SK-N-SH (cell line): ENCODE measurements around the gene PBX1. TPM values are rescaled to one million over a fixed set of nuclear protein-coding genes. Genes with fewer than 3 reads are reported as not detected.

ENCODE experiments used
- CTCF ChIA-PET: fragments of 300-600, 350-600 bp; formaldehyde crosslinking; extraction: SDS; loops from one replicate; lab custom pipeline; 2021; lab: Yijun Ruan, JAX
- POLR2A ChIA-PET: fragments of 350-600 bp; sonication (Branson Sonifier 250); formaldehyde crosslinking; extraction: SDS; loops from one replicate; lab custom pipeline; 2020; ENCODE audit warnings: antibody characterized with exemption, inconsistent platforms; lab: Yijun Ruan, JAX
- DNase-seq: peaks from one replicate; pipeline ENCODE4 v3.0.0; 2012
- H2AFZ ChIP-seq: fragments of 200-600 bp; sonication (generic); 2 replicates; pipeline ENCODE4 v1.8.1; 2016; ENCODE audit warnings: antibody characterized with exemption, mild to moderate bottlenecking, low read depth
- H3F3A ChIP-seq: fragments of 200-600 bp; sonication (generic); replicated peaks from 2 replicates; pipeline ENCODE3; 2016; ENCODE audit warnings: antibody characterized with exemption, mild to moderate bottlenecking; ENCODE audit not compliant: insufficient read depth
- H3K27ac ChIP-seq, 2 experiments: fragments of 200-500 bp in 1 of 2; fragments of 200-600 bp in 1 of 2; sonication (Bioruptor generic) in 1 of 2; sonication (generic), shearing (Covaris generic) in 1 of 2; 2 replicates each; pipeline versions ENCODE4 v1.5.1 to v1.6.1; 2014 to 2016; ENCODE audit warnings: low read depth in 2 of 2, inconsistent platforms in 1 of 2, low read length in 1 of 2, mild to moderate bottlenecking in 1 of 2, mixed read lengths in 1 of 2
- H3K27me3 ChIP-seq: fragments of 200-600 bp; sonication (generic), shearing (Covaris generic); 2 replicates; pipeline ENCODE4 v1.6.1; 2016; ENCODE audit warnings: mixed run types; ENCODE audit not compliant: insufficient read depth
- H3K36me3 ChIP-seq, 2 experiments: fragments of 200-500 bp in 1 of 2; fragments of 200-600 bp in 1 of 2; sonication (Bioruptor generic) in 1 of 2; sonication (generic) in 1 of 2; replicated peaks in 1 of 2; 2 replicates each; pipeline versions ENCODE3 to v1.5.1; 2014 to 2016; ENCODE audit warnings: low read length in 1 of 2, mild to moderate bottlenecking in 1 of 2; ENCODE audit not compliant: insufficient read depth in 2 of 2, control insufficient read depth in 1 of 2
- H3K4me1 ChIP-seq, 2 experiments: fragments of 200-500 bp in 1 of 2; fragments of 200-600 bp in 1 of 2; sonication (Bioruptor generic) in 1 of 2; sonication (generic), shearing (Covaris generic) in 1 of 2; 2 replicates each; pipeline versions ENCODE4 v1.5.1 to v1.6.1; 2014 to 2016; ENCODE audit warnings: low read depth in 1 of 2, low read length in 1 of 2, mixed run types in 1 of 2; ENCODE audit not compliant: insufficient read depth in 2 of 2, control insufficient read depth in 1 of 2
- H3K4me2 ChIP-seq: fragments of 200-600 bp; sonication (generic), shearing (Covaris generic); 2 replicates; pipeline ENCODE4 v1.6.1; 2017; ENCODE audit warnings: mixed run types
- H3K4me3 ChIP-seq, 2 experiments: fragments of 200-500 bp in 1 of 2; fragments of 200-600 bp in 1 of 2; sonication (Bioruptor generic) in 1 of 2; sonication (generic), shearing (Covaris generic) in 1 of 2; 2 replicates each; pipeline versions ENCODE4 v1.5.1 to v1.8.1; 2014 to 2016; ENCODE audit warnings: low read depth in 2 of 2, inconsistent platforms in 1 of 2, low read length in 1 of 2, mild to moderate bottlenecking in 1 of 2, mixed read lengths in 1 of 2, moderate library complexity in 1 of 2
- H3K79me2 ChIP-seq: fragments of 200-600 bp; sonication (generic); 2 replicates; pipeline ENCODE4 v1.8.1; 2017; ENCODE audit warnings: mild to moderate bottlenecking; ENCODE audit not compliant: insufficient read depth
- H3K9ac ChIP-seq: fragments of 200-600 bp; sonication (generic); 2 replicates; pipeline ENCODE4 v1.6.1; 2017; ENCODE audit warnings: mixed run types
- H3K9me2 ChIP-seq: fragments of 200-600 bp; sonication (generic); 2 replicates; pipeline ENCODE4 v1.6.1; 2017; ENCODE audit warnings: mixed run types
- H3K9me3 ChIP-seq: fragments of 200-600 bp; sonication (generic); 2 replicates; pipeline ENCODE4 v1.6.1; 2017; ENCODE audit warnings: mixed run types, mild to moderate bottlenecking, moderate library complexity
- H4K20me1 ChIP-seq: fragments of 200-600 bp; sonication (generic); 2 replicates; pipeline ENCODE4 v1.6.1; 2017; ENCODE audit warnings: mild to moderate bottlenecking, mixed run types; ENCODE audit not compliant: insufficient read depth
- CHD2 ChIP-seq: fragments of 150-350 bp; IDR thresholded peaks from 2 replicates; pipeline ENCODE4 v1.6.1; 2018; ENCODE audit warnings: low read length; ENCODE audit not compliant: partially characterized antibody
- ELF1 ChIP-seq: IDR thresholded peaks from 2 replicates; pipeline ENCODE4 v1.4.0; 2012
- EP300 ChIP-seq, 2 experiments: IDR thresholded peaks; 2 replicates each; pipeline versions ENCODE4 v1.4.0 to v1.6.1; 2012; ENCODE audit warnings: borderline replicate concordance in 1 of 2, low read depth in 1 of 2, low read length in 1 of 2
- FOSL2 ChIP-seq: IDR thresholded peaks from 2 replicates; pipeline ENCODE4 v1.4.0; 2012; ENCODE audit warnings: low read depth, mild to moderate bottlenecking, moderate library complexity, borderline replicate concordance
- FOXJ3 ChIP-seq: sonication (generic); formaldehyde crosslinking; IDR thresholded peaks from 2 replicates; pipeline ENCODE4 v1.5.1; 2020; ENCODE audit warnings: mild to moderate bottlenecking, missing genetic modification reagents
- GABPA ChIP-seq: IDR thresholded peaks from 2 replicates; pipeline ENCODE4 v1.4.0; 2012; ENCODE audit warnings: low read depth, mild to moderate bottlenecking
- GATA2 ChIP-seq: sonication (generic); formaldehyde crosslinking; IDR thresholded peaks from 2 replicates; pipeline ENCODE4 v1.5.0; 2020; ENCODE audit warnings: mild to moderate bottlenecking, missing genetic modification reagents
- JUND ChIP-seq: IDR thresholded peaks from 2 replicates; pipeline ENCODE4 v1.4.0; 2012
- MXI1 ChIP-seq: IDR thresholded peaks from 2 replicates; pipeline ENCODE4 v1.6.1; 2012; ENCODE audit warnings: mild to moderate bottlenecking, low read depth, low read length, improper control_type of control experiment
- NFIC ChIP-seq: IDR thresholded peaks from 2 replicates; pipeline ENCODE4 v1.4.0; 2012; ENCODE audit warnings: borderline replicate concordance
- POLR2AphosphoS5 ChIP-seq: IDR thresholded peaks from 2 replicates; pipeline ENCODE4 v1.6.1; 2012; ENCODE audit warnings: low read depth, low read length
- RCOR1 ChIP-seq: fragments of 150-350 bp; IDR thresholded peaks from 2 replicates; pipeline ENCODE4 v1.6.1; 2017; ENCODE audit warnings: antibody characterized with exemption, low read length
- RFX5 ChIP-seq: IDR thresholded peaks from 2 replicates; pipeline ENCODE4 v1.6.1; 2012; ENCODE audit warnings: mild to moderate bottlenecking, improper control_type of control experiment, low read length
- RXRA ChIP-seq: IDR thresholded peaks from 2 replicates; pipeline ENCODE4 v1.4.0; 2012; ENCODE audit warnings: low read depth, mild to moderate bottlenecking, borderline replicate concordance
- SIN3A ChIP-seq: IDR thresholded peaks from 2 replicates; pipeline ENCODE4 v1.6.1; 2012; ENCODE audit warnings: low read depth, mild to moderate bottlenecking, low read length, moderate library complexity, borderline replicate concordance
- SMC3 ChIP-seq: IDR thresholded peaks from 2 replicates; pipeline ENCODE4 v1.6.1; 2012; ENCODE audit warnings: low read depth, low read length, improper control_type of control experiment
- TAF1 ChIP-seq: IDR thresholded peaks from 2 replicates; pipeline ENCODE4 v1.6.1; 2012; ENCODE audit warnings: low read depth, mild to moderate bottlenecking, low read length, moderate library complexity, borderline replicate concordance
- YY1 ChIP-seq: IDR thresholded peaks from 2 replicates; pipeline ENCODE4 v1.4.0; 2012; ENCODE audit warnings: low read depth, mild to moderate bottlenecking
- WGBS: methylation state at CpG from one replicate; pipeline ENCODE4 v1.1.6; 2017; ENCODE audit warnings: low lambda C conversion rate; 5-methylcytosine and 5-hydroxymethylcytosine counted together
- polyA plus RNA-seq, 3 experiments: library from polyadenylated mRNA; depleted of rRNA; stranded (reverse); fragments of >200 nt; gene quantifications; 2 replicates each; pipeline ENCODE4 v1.2.3, GENCODE V29; 2012
- TF ChIP-seq, protein P1 (sequence below): IDR thresholded peaks from 2 replicates; pipeline ENCODE4; 2012
- TF ChIP-seq, protein P2 (sequence below): IDR thresholded peaks from 2 replicates; pipeline ENCODE4 v1.6.1; 2012; ENCODE audit warnings: mild to moderate bottlenecking, low read depth, low read length, moderate library complexity
- TF ChIP-seq, protein P3 (sequence below): IDR thresholded peaks from 2 replicates; pipeline ENCODE4 v1.4.0; 2012; ENCODE audit warnings: low read depth, borderline replicate concordance

PBX1 gene
- polyA plus RNA-seq, 1 of the 3 experiments (the other 2 are of a cell fraction): 27.0 TPM

DNA sequence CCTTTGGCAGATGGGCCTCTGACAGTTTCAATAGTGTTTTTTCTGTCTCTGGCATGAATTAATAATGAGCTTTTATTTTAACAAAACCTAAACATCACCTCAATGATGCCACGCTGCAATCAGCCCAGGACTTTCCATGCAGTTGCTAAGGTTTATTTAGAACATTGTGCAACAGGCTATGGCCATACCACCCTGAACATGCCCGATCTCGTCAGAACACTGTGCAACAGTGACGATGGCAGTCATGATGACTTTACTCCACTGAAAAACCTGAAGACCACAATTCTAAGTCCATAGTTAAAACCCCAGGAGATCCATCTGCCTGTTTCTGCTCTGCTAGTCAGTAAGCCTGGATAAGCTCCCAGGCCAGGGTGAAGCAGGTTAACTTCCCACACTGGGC lies 310.0 kb downstream of the PBX1 start (continued):
- TF ChIP-seq FOXJ3: no peak
- no peak for TF ChIP-seq POLR2AphosphoS5
- no peak for TF ChIP-seq SMC3
- TF ChIP-seq CHD2: no peak
- TF ChIP-seq YY1: no peak
- no peak for TF ChIP-seq RFX5
- no peak for TF ChIP-seq ELF1
- no peak for TF ChIP-seq RCOR1
- no peak for TF ChIP-seq TAF1
- TF ChIP-seq MXI1: no peak

DNA sequence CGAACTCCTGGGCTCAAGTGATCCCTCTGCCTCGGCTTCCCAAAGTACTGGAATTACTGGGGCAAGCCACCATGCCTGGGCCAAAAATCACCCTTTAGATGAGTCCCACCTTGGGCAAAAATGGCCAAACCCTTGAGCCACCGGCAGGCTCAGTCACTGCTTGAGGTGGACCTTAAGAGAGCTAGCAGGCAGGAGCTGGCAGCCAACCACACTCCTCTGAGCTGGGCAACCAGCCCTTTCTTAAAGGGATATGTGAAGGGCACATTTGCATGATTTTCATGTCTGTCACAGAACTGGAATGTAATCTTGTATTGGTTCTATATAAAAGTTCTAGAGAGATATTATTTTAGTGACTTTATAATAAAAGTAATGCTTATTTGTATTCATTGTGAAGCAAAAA lies 316.5 kb downstream of the PBX1 start:
- H3K9me2 ChIP-seq: no peaks in the 10 kb centered on the region
- H3K9me3 ChIP-seq: no peaks in the 10 kb centered on the region
- H3K9ac ChIP-seq: no peak overlapping the region
- H3K36me3 ChIP-seq: no peaks in the 10 kb centered on the region
- WGBS: 67% methylated on average over 1 of the region's 3 CpGs
- ChIA-PET POLR2A (no interaction called here), CTCF (no interaction called here)
- H3K4me2 ChIP-seq: no peak overlapping the region
- H3K4me1 ChIP-seq: peaks cover 0 to 3% of the 10 kb centered on the region in 2 experiments; a peak in 1 of 4 replicates
- no peak overlapping the region for H3K4me3 ChIP-seq
- no peaks in the 10 kb centered on the region for H4K20me1 ChIP-seq
- H3K27me3 ChIP-seq: no peaks in the 10 kb centered on the region
- no peak for DNase-seq
- H3K27ac ChIP-seq: no peak overlapping the region
- no peak for TF ChIP-seq JUND
- no peak for TF ChIP-seq RCOR1
- TF ChIP-seq, protein P1, sequence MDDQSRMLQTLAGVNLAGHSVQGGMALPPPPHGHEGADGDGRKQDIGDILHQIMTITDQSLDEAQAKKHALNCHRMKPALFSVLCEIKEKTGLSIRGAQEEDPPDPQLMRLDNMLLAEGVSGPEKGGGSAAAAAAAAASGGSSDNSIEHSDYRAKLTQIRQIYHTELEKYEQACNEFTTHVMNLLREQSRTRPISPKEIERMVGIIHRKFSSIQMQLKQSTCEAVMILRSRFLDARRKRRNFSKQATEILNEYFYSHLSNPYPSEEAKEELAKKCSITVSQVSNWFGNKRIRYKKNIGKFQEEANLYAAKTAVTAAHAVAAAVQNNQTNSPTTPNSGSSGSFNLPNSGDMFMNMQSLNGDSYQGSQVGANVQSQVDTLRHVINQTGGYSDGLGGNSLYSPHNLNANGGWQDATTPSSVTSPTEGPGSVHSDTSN: no peak
- no peak for TF ChIP-seq FOSL2
- TF ChIP-seq GATA2: no peak
- TF ChIP-seq NFIC: no peak
- TF ChIP-seq, protein P2, sequence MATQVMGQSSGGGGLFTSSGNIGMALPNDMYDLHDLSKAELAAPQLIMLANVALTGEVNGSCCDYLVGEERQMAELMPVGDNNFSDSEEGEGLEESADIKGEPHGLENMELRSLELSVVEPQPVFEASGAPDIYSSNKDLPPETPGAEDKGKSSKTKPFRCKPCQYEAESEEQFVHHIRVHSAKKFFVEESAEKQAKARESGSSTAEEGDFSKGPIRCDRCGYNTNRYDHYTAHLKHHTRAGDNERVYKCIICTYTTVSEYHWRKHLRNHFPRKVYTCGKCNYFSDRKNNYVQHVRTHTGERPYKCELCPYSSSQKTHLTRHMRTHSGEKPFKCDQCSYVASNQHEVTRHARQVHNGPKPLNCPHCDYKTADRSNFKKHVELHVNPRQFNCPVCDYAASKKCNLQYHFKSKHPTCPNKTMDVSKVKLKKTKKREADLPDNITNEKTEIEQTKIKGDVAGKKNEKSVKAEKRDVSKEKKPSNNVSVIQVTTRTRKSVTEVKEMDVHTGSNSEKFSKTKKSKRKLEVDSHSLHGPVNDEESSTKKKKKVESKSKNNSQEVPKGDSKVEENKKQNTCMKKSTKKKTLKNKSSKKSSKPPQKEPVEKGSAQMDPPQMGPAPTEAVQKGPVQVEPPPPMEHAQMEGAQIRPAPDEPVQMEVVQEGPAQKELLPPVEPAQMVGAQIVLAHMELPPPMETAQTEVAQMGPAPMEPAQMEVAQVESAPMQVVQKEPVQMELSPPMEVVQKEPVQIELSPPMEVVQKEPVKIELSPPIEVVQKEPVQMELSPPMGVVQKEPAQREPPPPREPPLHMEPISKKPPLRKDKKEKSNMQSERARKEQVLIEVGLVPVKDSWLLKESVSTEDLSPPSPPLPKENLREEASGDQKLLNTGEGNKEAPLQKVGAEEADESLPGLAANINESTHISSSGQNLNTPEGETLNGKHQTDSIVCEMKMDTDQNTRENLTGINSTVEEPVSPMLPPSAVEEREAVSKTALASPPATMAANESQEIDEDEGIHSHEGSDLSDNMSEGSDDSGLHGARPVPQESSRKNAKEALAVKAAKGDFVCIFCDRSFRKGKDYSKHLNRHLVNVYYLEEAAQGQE: no peak
- TF ChIP-seq POLR2AphosphoS5: no peak
- TF ChIP-seq MXI1: no peak
- TF ChIP-seq, protein P3, sequence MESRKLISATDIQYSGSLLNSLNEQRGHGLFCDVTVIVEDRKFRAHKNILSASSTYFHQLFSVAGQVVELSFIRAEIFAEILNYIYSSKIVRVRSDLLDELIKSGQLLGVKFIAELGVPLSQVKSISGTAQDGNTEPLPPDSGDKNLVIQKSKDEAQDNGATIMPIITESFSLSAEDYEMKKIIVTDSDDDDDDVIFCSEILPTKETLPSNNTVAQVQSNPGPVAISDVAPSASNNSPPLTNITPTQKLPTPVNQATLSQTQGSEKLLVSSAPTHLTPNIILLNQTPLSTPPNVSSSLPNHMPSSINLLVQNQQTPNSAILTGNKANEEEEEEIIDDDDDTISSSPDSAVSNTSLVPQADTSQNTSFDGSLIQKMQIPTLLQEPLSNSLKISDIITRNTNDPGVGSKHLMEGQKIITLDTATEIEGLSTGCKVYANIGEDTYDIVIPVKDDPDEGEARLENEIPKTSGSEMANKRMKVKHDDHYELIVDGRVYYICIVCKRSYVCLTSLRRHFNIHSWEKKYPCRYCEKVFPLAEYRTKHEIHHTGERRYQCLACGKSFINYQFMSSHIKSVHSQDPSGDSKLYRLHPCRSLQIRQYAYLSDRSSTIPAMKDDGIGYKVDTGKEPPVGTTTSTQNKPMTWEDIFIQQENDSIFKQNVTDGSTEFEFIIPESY: no peak
- TF ChIP-seq SMC3: no peak
- no peak for TF ChIP-seq RFX5
- TF ChIP-seq GABPA: no peak
- no peak for TF ChIP-seq YY1
- no peak for TF ChIP-seq SIN3A
- no peak for TF ChIP-seq RXRA
- TF ChIP-seq EP300 (IDR thresholded peaks at IDR 0.05; ENCODE audit: borderline replicate concordance in 1 of 2, low read depth in 1 of 2, low read length in 1 of 2): no peak
- no peaks in the 10 kb centered on the region for H3F3A ChIP-seq
- H3K79me2 ChIP-seq: no peaks in the 10 kb centered on the region
- no peak overlapping the region for H2AFZ ChIP-seq
